GM18868 (cell line): Measurements from ENCODE around the gene CACNA1C.

Experiments used
- ATAC-seq: cut with Tn5 transposase; IDR thresholded peaks from one replicate; pipeline ENCODE4 v1.9.1; 2021; ENCODE audit warnings: mild to moderate bottlenecking, moderate library complexity; ENCODE audit not compliant: unreplicated experiment

CACNA1C gene

DNA sequence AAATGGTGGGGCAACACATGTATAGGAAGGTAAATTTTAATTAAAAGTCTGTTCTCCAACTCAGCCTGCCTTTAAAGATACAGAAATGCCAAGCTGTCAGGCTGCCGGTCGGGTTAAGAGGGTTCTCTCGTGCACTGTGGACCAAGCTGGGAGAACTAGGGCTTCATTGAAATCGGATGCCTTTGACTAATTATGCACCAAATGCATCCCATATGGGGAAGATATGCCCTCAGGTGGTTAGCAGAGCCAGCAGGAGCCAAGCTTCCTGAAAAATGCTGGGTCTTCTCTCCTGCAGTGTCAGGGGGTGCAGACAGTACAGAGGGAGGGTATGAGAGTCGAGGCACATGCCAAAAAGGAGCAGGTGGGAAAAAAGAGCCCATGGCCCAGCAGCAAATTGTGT is 236.1 kb downstream of the CACNA1C start:
- no peak for ATAC-seq

DNA sequence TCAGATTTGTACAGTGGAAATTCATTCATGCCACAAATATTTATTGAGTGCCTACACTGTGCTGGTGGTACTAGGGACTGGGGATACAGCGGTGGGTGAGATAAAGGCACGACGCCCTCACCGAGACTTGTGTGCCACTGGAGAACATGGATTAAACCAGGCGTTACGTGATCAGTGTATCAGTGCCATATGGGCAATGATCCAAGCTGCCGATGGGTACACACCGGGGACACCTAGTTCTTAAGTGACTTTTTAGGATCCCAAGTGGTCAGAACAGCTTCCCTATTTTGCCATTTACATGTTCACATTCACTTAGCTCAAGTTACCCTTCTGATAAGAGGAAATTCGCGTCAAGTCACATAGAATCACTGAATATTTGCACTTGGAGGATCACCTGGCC is 236.7 kb downstream of the CACNA1C start:
- no peak for ATAC-seq

DNA sequence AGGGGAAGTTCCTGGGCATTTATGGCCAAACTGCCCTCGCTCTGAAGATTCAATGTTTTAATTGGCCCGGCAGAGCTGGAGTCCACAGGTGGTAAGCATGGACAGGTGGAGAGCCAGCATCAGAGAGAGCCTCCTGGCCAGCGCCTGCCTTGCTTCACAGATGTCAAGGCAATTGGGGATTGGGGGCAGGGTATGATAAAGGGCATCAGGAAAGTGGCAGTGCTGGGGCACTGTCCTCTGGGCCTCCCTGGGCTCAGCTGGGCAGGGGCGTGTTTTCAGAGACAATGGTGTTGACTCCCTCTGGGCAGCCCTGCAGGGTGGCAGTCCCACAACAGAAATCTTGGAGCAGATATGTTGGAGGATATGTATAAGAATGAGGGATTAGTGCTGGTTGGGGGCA is 237.3 kb downstream of the CACNA1C start:
- no peak for ATAC-seq

GRCh38 chr12:2290516-2291065 is 237.8 kb downstream of the CACNA1C start:
- no peak for ATAC-seq

DNA sequence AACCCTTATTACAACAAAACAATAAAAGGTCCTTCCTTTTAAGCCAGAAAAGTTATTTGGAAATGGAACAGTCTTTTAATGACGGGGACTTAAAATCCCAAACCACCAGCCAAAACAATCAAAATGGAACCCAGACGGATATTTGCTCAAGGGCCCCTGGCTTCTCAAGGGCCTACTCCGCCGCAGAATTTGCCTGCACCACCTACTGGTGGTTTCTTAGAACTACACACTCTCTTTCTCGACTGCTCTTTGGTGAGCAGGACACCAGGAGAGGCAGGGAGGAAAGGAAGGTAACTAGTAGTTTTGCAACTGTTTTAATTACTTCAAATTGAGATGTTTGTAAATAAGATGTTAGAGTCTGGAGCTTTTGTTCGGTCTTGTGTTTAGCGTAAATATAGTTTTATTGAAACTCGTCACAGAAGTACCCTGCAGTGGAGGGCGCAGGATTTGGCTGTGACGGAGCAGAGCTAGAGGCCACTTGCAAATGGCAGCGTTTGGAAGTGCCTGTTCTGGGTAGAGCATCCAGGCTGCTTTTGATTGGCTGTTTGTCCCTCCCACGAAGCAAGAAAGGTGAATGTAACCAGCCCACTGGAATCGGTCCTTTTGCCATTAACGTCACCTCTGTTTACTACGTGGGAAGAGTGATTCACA is 238.5 kb downstream of the CACNA1C start:
- ATAC-seq: no peak

DNA sequence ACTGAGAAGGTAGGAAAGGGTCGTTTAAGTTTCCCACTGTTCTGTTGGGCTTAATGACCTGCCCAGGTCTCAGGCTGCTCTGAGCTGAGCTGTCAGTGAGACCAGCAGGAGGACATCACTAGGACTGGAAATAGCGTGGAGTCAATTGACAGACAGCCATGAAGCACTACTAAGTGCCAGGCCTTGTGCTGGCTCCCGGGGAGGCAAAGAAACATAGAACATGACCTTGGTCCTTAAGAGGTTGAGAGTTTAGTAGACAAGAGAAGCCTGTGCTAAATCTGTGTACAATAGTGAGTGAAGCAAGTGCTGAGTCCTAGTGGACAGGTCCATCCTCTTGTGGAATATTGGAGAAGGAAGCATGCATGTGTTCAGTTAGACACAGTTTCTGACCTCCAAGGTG is 239.2 kb downstream of the CACNA1C start:
- ATAC-seq: no peak

DNA sequence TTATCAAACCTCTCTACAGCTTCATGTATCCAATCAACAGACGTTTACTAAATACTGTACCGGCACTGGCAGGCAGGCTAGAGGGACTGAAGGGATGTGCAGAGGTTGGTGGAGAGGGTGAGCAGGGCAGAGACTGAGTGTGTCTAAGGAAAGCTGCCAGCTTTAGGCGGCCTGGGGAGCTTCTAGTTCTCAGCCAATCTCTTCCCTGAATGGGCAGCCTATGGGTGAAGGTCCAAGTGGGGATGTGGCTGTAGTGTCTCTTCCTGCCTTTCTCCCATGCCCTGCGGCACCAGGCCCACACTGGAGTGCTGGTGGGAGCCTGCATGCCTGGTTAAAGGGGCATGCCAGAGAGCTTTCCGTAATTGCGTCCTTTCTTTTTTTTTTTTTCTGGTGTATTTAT is 239.8 kb downstream of the CACNA1C start:
- ATAC-seq: no peak

- ATAC-seq: no peak
These were observed 242.1 kb downstream of the CACNA1C start for GRCh38 chr12:2294651-2295475.

- ATAC-seq: no peak
These were observed 243.2 kb downstream of the CACNA1C start for GRCh38 chr12:2295941-2296461.

GRCh38 chr12:2297004-2297403 is 244.2 kb downstream of the CACNA1C start:
- ATAC-seq: no peak

DNA sequence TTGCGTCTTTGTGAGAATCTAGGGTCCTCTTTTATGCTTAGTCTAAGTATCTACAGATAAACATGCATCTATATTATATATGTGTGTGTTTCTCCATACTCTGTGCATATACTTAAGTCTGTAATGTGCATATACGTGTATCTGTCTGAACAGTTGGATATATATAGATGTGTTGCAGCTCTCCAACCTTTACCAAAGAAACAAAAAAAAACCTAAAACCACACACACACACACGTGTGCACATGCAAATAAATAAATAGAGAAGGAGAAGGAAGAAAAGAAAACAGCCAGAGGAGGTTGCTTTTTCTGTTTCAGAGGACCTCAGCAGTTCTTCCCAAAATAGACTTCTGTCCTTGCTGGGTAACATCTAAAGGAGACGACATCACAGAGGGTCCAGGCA is 244.9 kb downstream of the CACNA1C start:
- no peak for ATAC-seq

DNA sequence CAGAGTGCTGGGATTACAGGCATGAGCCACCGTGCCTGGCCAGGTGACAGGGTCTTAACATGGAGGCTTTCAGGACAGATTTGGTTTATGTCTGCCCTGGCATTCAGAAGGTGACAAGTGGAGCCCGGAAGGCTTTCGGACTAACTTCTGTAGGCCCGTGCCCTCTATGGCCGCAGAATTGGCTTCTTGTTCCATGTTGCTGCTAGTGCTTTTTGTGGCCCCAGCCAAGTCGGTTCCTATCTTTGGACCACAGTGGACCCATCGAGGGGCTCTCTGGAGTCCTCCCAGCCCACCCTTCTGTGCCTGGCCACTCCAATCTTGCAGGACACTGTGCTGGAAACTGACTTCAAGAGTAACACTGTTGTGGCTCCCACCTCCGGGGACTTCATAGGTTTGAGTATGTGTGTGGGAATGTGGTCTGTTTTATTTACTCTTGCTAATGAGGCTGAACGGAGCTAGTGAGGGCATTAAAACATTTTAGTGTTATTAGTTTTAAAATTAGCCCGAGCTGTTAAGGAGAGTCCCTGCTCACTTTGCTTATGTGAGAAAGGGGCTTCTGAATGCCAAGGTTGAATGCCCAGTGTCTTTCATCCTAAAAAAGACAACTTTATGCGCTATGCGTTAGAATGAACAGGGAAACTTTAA is 245.9 kb downstream of the CACNA1C start:
- no peak for ATAC-seq

DNA sequence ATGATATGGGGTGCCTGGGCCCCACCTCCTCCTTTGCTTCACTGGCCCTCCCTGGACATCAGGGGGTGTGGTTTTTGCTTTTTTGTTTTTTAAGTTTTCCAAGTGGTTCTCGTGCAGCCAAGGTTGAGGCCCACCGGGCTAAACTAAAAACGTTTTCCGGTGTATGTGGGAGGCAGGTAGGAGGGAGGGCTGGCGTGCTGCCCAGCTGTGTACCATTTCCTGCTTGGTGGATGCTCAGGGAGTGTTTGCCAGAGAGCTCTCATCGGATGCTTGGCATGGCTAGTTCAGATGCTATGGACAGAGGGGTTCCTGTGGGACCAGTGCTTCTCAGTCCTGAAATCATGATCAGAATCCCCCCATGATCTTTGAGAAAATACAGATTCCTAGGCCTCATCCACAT is 246.4 kb downstream of the CACNA1C start:
- no peak for ATAC-seq

GRCh38 chr12:2300168-2300567 is 247.4 kb downstream of the CACNA1C start:
- ATAC-seq: no peak

- ATAC-seq: no peak
These were observed 248.1 kb downstream of the CACNA1C start for GRCh38 chr12:2300886-2301285.

GRCh38 chr12:2301531-2302461 is 249.0 kb downstream of the CACNA1C start:
- ATAC-seq: no peak

DNA sequence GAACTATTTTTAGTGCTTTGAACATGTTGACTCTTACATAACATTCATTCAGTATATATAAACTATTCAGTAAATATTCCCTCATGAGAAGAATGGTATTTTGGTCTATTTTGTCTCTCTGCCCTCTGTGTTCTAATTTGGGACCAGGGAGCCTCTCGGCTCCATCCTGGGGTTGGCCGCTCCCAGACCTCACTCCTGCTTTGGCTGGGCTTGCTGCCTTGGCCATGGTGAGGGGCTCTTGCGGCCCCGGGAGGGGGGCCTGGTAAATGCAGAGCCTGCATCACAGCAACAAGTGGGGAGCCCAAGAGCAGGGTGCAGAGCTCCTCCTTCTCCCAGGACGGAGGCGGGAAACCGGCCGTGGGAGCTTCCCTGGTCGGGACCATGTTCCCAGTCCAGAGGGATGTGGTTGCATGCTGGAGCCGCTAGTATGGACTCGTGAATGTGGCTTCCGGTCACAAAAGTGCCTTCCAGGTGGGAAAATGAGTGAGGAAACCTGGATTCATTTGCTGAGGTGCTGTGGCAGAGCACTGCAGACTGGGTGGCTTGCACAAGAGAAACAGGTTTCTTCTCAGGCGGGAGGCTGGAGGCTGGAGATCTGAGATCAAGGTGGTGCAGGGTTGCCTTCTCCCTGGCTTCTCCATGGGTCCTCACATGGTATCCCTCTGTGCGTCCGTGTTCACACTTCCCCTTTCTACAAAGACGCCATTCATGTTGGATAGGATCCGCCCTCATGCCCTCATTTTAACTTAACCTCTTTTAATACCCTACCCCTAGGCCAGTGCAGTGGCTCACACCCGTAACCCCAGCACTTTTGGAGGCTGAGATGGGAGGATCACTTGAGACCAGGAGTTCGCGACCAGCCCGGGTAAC is 250.2 kb downstream of the CACNA1C start:
- no peak for ATAC-seq

DNA sequence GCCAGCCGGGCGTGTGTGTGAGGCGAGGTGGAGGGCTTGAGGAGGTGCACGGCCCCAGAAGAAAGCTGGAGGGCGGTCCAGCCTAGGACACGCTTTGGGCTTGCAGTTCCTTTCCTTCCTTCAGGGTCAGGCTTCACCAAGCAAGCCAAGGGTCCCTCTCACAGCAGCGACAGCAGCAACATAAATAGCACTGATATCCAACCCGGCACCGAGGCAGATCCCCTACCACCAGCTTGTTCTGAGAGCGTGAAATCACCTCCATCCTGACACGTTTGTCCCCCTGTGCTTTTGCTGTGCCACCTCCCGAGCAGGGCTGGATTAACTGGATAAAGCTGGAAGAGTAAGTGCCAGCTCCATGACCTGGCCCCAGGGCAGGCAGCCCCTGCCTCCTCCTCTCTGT is 251.4 kb downstream of the CACNA1C start:
- ATAC-seq: no peak

GRCh38 chr12:2306012-2306411 is 253.2 kb downstream of the CACNA1C start:
- no peak for ATAC-seq
